Lower lobe of right lung (tissue), 2 donors: ENCODE data around the gene RAB40AL. TPM values are rescaled to one million over a fixed set of nuclear protein-coding genes. Genes with fewer than 3 reads are reported as not detected.
A peak's percentile ranks its signal among the peaks of the same experiment; 100 is the strongest.

ENCODE experiments used
- ATAC-seq, 2 donors: fragments of 200-7000 bp; cut with Tn5 transposase; one replicate each; pipeline ENCODE4 v1.9.1; 2020 to 2022; ENCODE audit warnings: mild to moderate bottlenecking in 2 of 2, moderate library complexity in 2 of 2
- DNase-seq: peaks from one replicate; pipeline ENCODE4 v3.0.0-alpha.2; 2020
- H3K27ac ChIP-seq: fragments of 200-600 bp; one replicate; pipeline ENCODE4 v1.8.0; 2022
- H3K27me3 ChIP-seq: fragments of 200-600 bp; one replicate; pipeline ENCODE4 v1.8.0; 2022; ENCODE audit warnings: low read depth
- H3K36me3 ChIP-seq: fragments of 200-600 bp; one replicate; pipeline ENCODE4 v1.8.0; 2022; ENCODE audit warnings: mild to moderate bottlenecking
- H3K4me1 ChIP-seq: fragments of 200-600 bp; one replicate; pipeline ENCODE4 v1.8.0; 2022
- H3K4me3 ChIP-seq: fragments of 200-600 bp; one replicate; pipeline ENCODE4 v1.8.0; 2022; ENCODE audit warnings: mild to moderate bottlenecking
- H3K9me3 ChIP-seq: fragments of 200-600 bp; one replicate; pipeline ENCODE4 v1.8.0; 2022
- CTCF ChIP-seq: fragments of 200-600 bp; IDR thresholded peaks from one replicate; pipeline ENCODE4 v1.8.0; 2022; ENCODE audit warnings: antibody characterized with exemption, mild to moderate bottlenecking
- intact Hi-C: fragments of 100-400 bp; cut with DNase I; formaldehyde crosslinking; loops from one replicate; pipeline ENCODE4 v1.11.0; 2022
- total RNA-seq: library from RNA; stranded (reverse); fragmentation: NEBNext Ultra II Directional; extraction: Animal tissue kit (Norgen Biotek cat#: 25700); gene quantifications from one replicate; pipeline ENCODE4 v1.2.1, GENCODE V29; 2021
- donor health status: DM: no; HTN: yes; CAD: no; lungs with severe emphysema.

The RAB40AL gene
- total RNA-seq, 1 donor from 2014 or later, result 1.6 TPM

DNA sequence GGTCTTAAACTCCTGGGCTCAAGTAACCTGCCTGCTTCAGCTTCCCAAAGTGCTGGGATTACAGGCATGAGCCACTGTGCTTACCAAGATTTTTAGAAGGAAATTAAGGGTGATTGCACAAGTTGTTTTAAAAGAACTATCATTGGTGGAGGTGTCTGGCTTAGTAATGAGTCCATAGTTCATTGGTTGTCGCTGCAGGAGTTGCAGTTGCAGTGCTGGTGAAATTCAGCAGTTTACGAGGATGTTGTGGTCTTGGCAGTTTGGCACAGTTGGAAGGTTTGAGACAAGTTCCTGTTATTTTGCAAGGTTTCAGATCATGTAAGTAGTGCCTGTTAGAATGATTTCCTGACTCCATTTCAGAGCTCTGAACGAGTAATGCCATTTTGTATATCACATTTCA, 48.1 kb downstream of the RAB40AL start:
- no peak for TF ChIP-seq CTCF
- peak; percentile 48 to 55 for ATAC-seq
- Histone ChIP-seq H3K27me3 (no peaks in the 10 kb centered on the region), H3K27ac (no peak overlapping the region), H3K9me3 (no peaks in the 10 kb centered on the region), H3K36me3 (no peaks in the 10 kb centered on the region), H3K4me3 (no peak overlapping the region), H3K4me1 (no peaks in the 10 kb centered on the region)
- no peak for DNase-seq
- intact Hi-C loops, result no loop called here

Other genes with a start within 250 kb of the RAB40AL start
- 7.9 TPM for gene GPRASP2, start 224.8 kb upstream of the RAB40AL start, total RNA-seq
- 4.5 TPM for gene GPRASP3, start 216.5 kb upstream of the RAB40AL start, total RNA-seq
- 1.2 TPM for gene BEX1, start 126.9 kb downstream of the RAB40AL start, total RNA-seq
- gene NXF3, start 155.9 kb downstream of the RAB40AL start, total RNA-seq, result 13.5 TPM